ENCODE data around the gene PLEKHB1. TPM values are rescaled to one million over a fixed set of nuclear protein-coding genes. Genes with fewer than 3 reads are reported as not detected.

Gene PLEKHB1
- total and polyA plus RNA-seq, 10 of the 15 experiments (the other 5 are each of a cell fraction or from before 2014, with no cell fraction given): 0.58 to 2.6 (median 1.5) TPM; not detected in 1

GRCh38 chr11:73647459-73648100 lies 1.2 kb downstream of the PLEKHB1 start:
- FAIRE-seq (no peak), DNase-seq (ENCODE audit: low read depth, low spot score) (peak; percentile 40), ATAC-seq (peak; percentile 100)
- SMC1A ChIA-PET (ENCODE audit: uncharacterized antibody, unreplicated experiment): interaction anchor here (0.9 to 2.6 kb wide), 7 partner anchors 14 to 232 kb away, joined by 3 to 14 read pairs (median 4); no protein-coding TSS in a partner anchor
- Histone ChIP-seq H3K9ac (ENCODE audit: control insufficient read depth, insufficient read depth, low read length) (no peak overlapping the region), H3K27ac (ENCODE audit: control insufficient read depth, insufficient read depth) (no peak overlapping the region), H3K79me2 (ENCODE audit: control insufficient read depth, insufficient read depth, low read length) (no peaks in the 10 kb centered on the region), H3K4me1 (ENCODE audit: control insufficient read depth, insufficient read depth, low read length) (no peaks in the 10 kb centered on the region), H2AFZ (ENCODE audit: control insufficient read depth, low read depth, low read length) (peak overlapping the region; percentile 79), H4K20me1 (ENCODE audit: control insufficient read depth, insufficient read depth) (no peaks in the 10 kb centered on the region), H3K36me3 (ENCODE audit: control insufficient read depth in 2 of 2, insufficient read depth in 2 of 2, low read length in 1 of 2) (no peaks in the 10 kb centered on the region), H3K27me3 (replicated peaks in 1 of 2; ENCODE audit: control insufficient read depth in 2 of 2, insufficient read depth in 2 of 2, low read length in 1 of 2) (no peaks in the 10 kb centered on the region), H3K4me3 (peak overlapping the region; percentile 8; the same call in 1 of the 2 replicates), H3K4me2 (ENCODE audit: control insufficient read depth, insufficient read depth) (peak overlapping the region; percentile 74), H3K9me3 (replicated peaks; ENCODE audit: control insufficient read depth, insufficient read depth, low read length) (no peaks in the 10 kb centered on the region)
- TF ChIP-seq HCFC1 (IDR thresholded peaks at IDR 0.05; ENCODE audit: low read length) (peak; percentile 82), YY1 (IDR thresholded peaks at IDR 0.05; ENCODE audit: low read depth, low read length) (0 out of 2 replicates have a peak, but pooled peaks have one; percentile 13), CREB1 (IDR thresholded peaks at IDR 0.05; ENCODE audit: low read depth) (peak; percentile 92), NFYB (IDR thresholded peaks at IDR 0.05; ENCODE audit: insufficient read depth, low read depth, low read length) (no peak), PKNOX1 (IDR thresholded peaks at IDR 0.05) (peak; percentile 39), CREM (IDR thresholded peaks at IDR 0.05; ENCODE audit: low read depth) (peak; percentile 53; the same call in 1 of the 2 replicates), NBN (IDR thresholded peaks at IDR 0.05) (peak; percentile 17; the same call in 1 of the 2 replicates), POLR2AphosphoS5 (IDR thresholded peaks at IDR 0.05; ENCODE audit: low read length) (no peak), RBBP5 (conservative IDR thresholded peaks at IDR 0.05) (no peak), SIX5 (IDR thresholded peaks at IDR 0.05; ENCODE audit: low read depth, low read length, severe bottlenecking) (peak; percentile 73), NRF1 (conservative IDR thresholded peaks at IDR 0.05; ENCODE audit: low read depth, low read length) (peak; percentile 45)
- intact Hi-C loops (cut with micrococcal nuclease; ENCODE audit: unreplicated experiment) (no loop called here), in situ Hi-C loops (cut with MboI) (no loop called here)
- BruUV-seq (replicated peaks): no TSS peak
- POLR2A ChIA-PET: interaction anchor here (0.9 kb wide), 1 partner anchor 201 kb away, joined by 3 read pairs; no protein-coding TSS in a partner anchor
- 12% methylated on average over 22 of the region's 23 CpGs for WGBS (ENCODE audit: insufficient coverage, insufficient replicate concordance, low lambda C conversion rate, missing lambda C conversion rate)
- CTCF ChIA-PET: interaction anchor here (0.8 to 2.6 kb wide), 5 partner anchors 9 to 284 kb away, joined by 3 to 25 read pairs (median 3); no protein-coding TSS in a partner anchor
- RAD21 ChIA-PET (ENCODE audit: unreplicated experiment): interaction anchor here (0.5 to 1.7 kb wide), 6 partner anchors 13 to 307 kb away, joined by 3 to 10 read pairs (median 4); no protein-coding TSS in a partner anchor
